Heart left ventricle (tissue), 16 donors: ENCODE results near the gene WWOX. TPM values are rescaled to one million over a fixed set of nuclear protein-coding genes. Genes with fewer than 3 reads are reported as not detected.

Experiments used
- ATAC-seq, 4 donors: fragments of 200-7000 bp; cut with Tn5 transposase; one replicate each; pipeline ENCODE4 v1.9.1; 2020 to 2022; ENCODE audit warnings: moderate library complexity in 4 of 4, mild to moderate bottlenecking in 3 of 4, moderate number of reproducible peaks in 1 of 4
- DNase-seq, 5 donors: peaks; one replicate each; pipeline ENCODE4 v3.0.0-alpha.2; 2020
- H3K27ac ChIP-seq, 12 donors: fragments of 200-600 bp; sonication (generic) in 4 of 12; one replicate each; pipeline versions ENCODE4 v1.5.0 to v1.8.0; 2016 to 2022; ENCODE audit warnings: mild to moderate bottlenecking in 2 of 12
- H3K27me3 ChIP-seq, 9 donors: fragments of 200-600 bp; sonication (generic) in 2 of 9; one replicate each; pipeline versions ENCODE4 v1.5.1 to v1.8.0; 2016 to 2022; ENCODE audit warnings: mild to moderate bottlenecking in 3 of 9
- H3K36me3 ChIP-seq, 9 donors: fragments of 200-600 bp; sonication (generic) in 2 of 9; one replicate each; pipeline versions ENCODE4 v1.5.0 to v1.8.0; 2018 to 2022; ENCODE audit warnings: mild to moderate bottlenecking in 2 of 9
- H3K4me1 ChIP-seq, 12 donors: fragments of 200-600 bp; sonication (generic) in 4 of 12; one replicate each; pipeline versions ENCODE4 v1.5.0 to v1.8.0; 2016 to 2022; ENCODE audit warnings: mild to moderate bottlenecking in 3 of 12
- H3K4me3 ChIP-seq, 12 donors: fragments of 200-600 bp; sonication (generic) in 4 of 12; one replicate each; pipeline versions ENCODE4 v1.5.0 to v1.8.0; 2017 to 2022; ENCODE audit warnings: mild to moderate bottlenecking in 9 of 12, moderate library complexity in 4 of 12
- H3K9me3 ChIP-seq, 12 donors: fragments of 200-600 bp; sonication (generic) in 4 of 12; one replicate each; pipeline versions ENCODE4 v1.5.0 to v1.8.0; 2016 to 2022; ENCODE audit warnings: mild to moderate bottlenecking in 1 of 12
- CTCF ChIP-seq, 12 donors: fragments of 200-600 bp; sonication (generic) in 4 of 12; IDR thresholded peaks; one replicate each; pipeline versions ENCODE4 v1.5.0 to v1.8.0; 2018 to 2022; ENCODE audit warnings: antibody characterized with exemption in 12 of 12, mild to moderate bottlenecking in 5 of 12
- POLR2A ChIP-seq, 2 donors: fragments of 450-650 bp; IDR thresholded peaks; one replicate each; pipeline ENCODE4 v1.6.1; 2017; ENCODE audit warnings: antibody characterized with exemption in 2 of 2, mild to moderate bottlenecking in 2 of 2, moderate library complexity in 2 of 2
- WGBS, 4 donors: extraction: QIAGEN DNeasy Blood & Tissue Kit in 2 of 4; methylation state at CpG; one replicate each; pipeline versions ENCODE4 v1.1.5 to v1.1.7; 2013 to 2018; 5-methylcytosine and 5-hydroxymethylcytosine counted together
- intact Hi-C, 10 donors: fragments of 100-400 bp; cut with DNase I; formaldehyde crosslinking; loops; one replicate each; pipeline versions ENCODE4 v1.11.1 to v1.14.2; 2022
- polyA plus RNA-seq, 2 donors: library from polyadenylated mRNA; stranded (reverse); fragments of 200-250 nt; gene quantifications; one replicate each; pipeline ENCODE4 v1.2.3, GENCODE V29; 2013
- total RNA-seq, 9 donors: library from RNA; depleted of rRNA in 2 of 9; stranded (reverse); fragments of >200 nt in 2 of 9; fragmentation: NEBNext Ultra II Directional in 3 of 9; extraction: Animal tissue kit (Norgen Biotek cat#: 25700) in 3 of 9; gene quantifications; one replicate each; pipeline versions ENCODE4 v1.1.0 to v1.2.4, GENCODE V29; 2016 to 2023
- donor health status: ischemic (EF 13 %, LVEDD 7.1; RV severe dilation, severe dysfunction).
- donor health status: healthy with polysubstance abuse.
- donor health status: DM: no; HTN: yes; CAD: no.
- donor health status: DM: no; HTN: no; CAD: no.
- donor health status: ischemic (EF 25% LVEDD 6.9; RV normal size, moderate dysfunction).
- donor health status: ischemic (EF 25% LVEDD 5.7; RV mildly dilated, moderate dysfunction).
- donor health status: healthy.
- donor health status: DM: yes; HTN: yes; CAD: no.
- donor health status: ischemic (EF 35%, LVEDD 5.7; RV mildly dilated, moderate dysfunction).
- donor health status: nonischemic (EF 11% LVEDD 7.7; RV severe dilation, severe dysfunction).
- donor health status: DM: yes; HTN: yes; CAD: no.
- donor health status: PGD.
- donor health status: ischemic (EF 29% LVEDD 5.4; RV normal size, mild dysfunction).
- donor health status: nonischemic (EF 23%, LVEDD 6.1; RV moderate dilation, normal function).

The WWOX gene
- total and polyA plus RNA-seq, 11 donors, result 4.3 to 18.3 (median 9.1) TPM

- intact Hi-C loops, result loop anchor here in 1 of 10 donors (10.0 kb wide), 1 partner anchor 180 kb away; no protein-coding TSS in a partner anchor
- ATAC-seq (no peak), DNase-seq (no peak)
- Histone ChIP-seq H3K27me3 (no peaks in the 10 kb centered on the region), H3K9me3 (no peaks in the 10 kb centered on the region), H3K4me1 (peaks cover 0 to 10% (median 0%) of the 10 kb centered on the region in 12 donors), H3K27ac (no peak overlapping the region), H3K36me3 (no peaks in the 10 kb centered on the region), H3K4me3 (no peak overlapping the region)
- 81 to 89% (median 84%) methylated on average over 8 of the region's 8 CpGs for WGBS, 4 donors
- TF ChIP-seq POLR2A (IDR thresholded peaks at IDR 0.05) (no peak), CTCF (IDR thresholded peaks at IDR 0.05) (no peak)
These were observed 485.5 kb downstream of the WWOX start for GRCh38 chr16:78584991-78585390.

GRCh38 chr16:78589331-78589730, 489.9 kb downstream of the WWOX start:
- Histone ChIP-seq H3K4me1 (peaks cover 0 to 9% (median 0%) of the 10 kb centered on the region in 12 donors), H3K4me3 (no peak overlapping the region), H3K27me3 (no peaks in the 10 kb centered on the region), H3K27ac (no peak overlapping the region), H3K9me3 (no peaks in the 10 kb centered on the region), H3K36me3 (no peaks in the 10 kb centered on the region)
- TF ChIP-seq CTCF (IDR thresholded peaks at IDR 0.05), result no peak
- no peak for DNase-seq
- intact Hi-C loops, result loop anchor here in 1 of 10 donors (10.0 kb wide), 1 partner anchor 175 kb away; no protein-coding TSS in a partner anchor
- ATAC-seq, result no peak
- 95 to 99% (median 97%) methylated on average over 3 of the region's 3 CpGs for WGBS, 4 donors

- peak in 3 of 4 donors; percentile 32 to 85 (median 83) for ATAC-seq
- Histone ChIP-seq H3K36me3 (no peaks in the 10 kb centered on the region), H3K9me3 (no peaks in the 10 kb centered on the region), H3K4me1 (peaks cover 0 to 4% (median 0%) of the 10 kb centered on the region in 12 donors), H3K27ac (no peak overlapping the region), H3K27me3 (no peaks in the 10 kb centered on the region), H3K4me3 (no peak overlapping the region)
- no peak for DNase-seq
- 98 to 99% (median 98%) methylated on average over 5 of the region's 5 CpGs for WGBS, 4 donors
- intact Hi-C loops, result no loop called here
- TF ChIP-seq CTCF (IDR thresholded peaks at IDR 0.05), result no peak
- no peak for TF ChIP-seq POLR2A (IDR thresholded peaks at IDR 0.05)
These were observed 492.2 kb downstream of the WWOX start for GRCh38 chr16:78591682-78592103.

- 94 to 96% (median 95%) methylated on average over 3 of the region's 3 CpGs for WGBS, 4 donors
- Histone ChIP-seq H3K4me1 (peaks cover 0 to 4% (median 0%) of the 10 kb centered on the region in 12 donors), H3K9me3 (no peaks in the 10 kb centered on the region), H3K27me3 (no peaks in the 10 kb centered on the region), H3K4me3 (no peak overlapping the region), H3K36me3 (no peaks in the 10 kb centered on the region), H3K27ac (no peak overlapping the region)
- no peak for ATAC-seq
- TF ChIP-seq POLR2A (IDR thresholded peaks at IDR 0.05) (no peak), CTCF (IDR thresholded peaks at IDR 0.05) (no peak)
- DNase-seq, result no peak
- intact Hi-C loops, result no loop called here
These were observed 492.7 kb downstream of the WWOX start for GRCh38 chr16:78592111-78592510.
